Measurements from ENCODE around the gene GVQW3. TPM values are rescaled to one million over a fixed set of nuclear protein-coding genes. Genes with fewer than 3 reads are reported as not detected.

Gene GVQW3
- total and polyA plus RNA-seq, 12 donors, result 0.54 to 10.9 (median 2.4) TPM

- Histone ChIP-seq H3K27me3 (no peaks in the 10 kb centered on the region), H3K4me3 (no peak overlapping the region), H3K9me3 (replicated peaks in 1 of 3) (no peaks in the 10 kb centered on the region), H3K27ac (no peak overlapping the region), H3K4me1 (replicated peaks in 1 of 2) (no peaks in the 10 kb centered on the region), H3K36me3 (replicated peaks in 1 of 2) (no peaks in the 10 kb centered on the region)
- 61 to 71% (median 70%) methylated on average over 9 to 10 of the region's 10 CpGs for WGBS, 4 donors
- intact Hi-C loops (cut with DNase I), result no loop called here
- no peak for DNase-seq
- no peak for TF ChIP-seq POLR2A (IDR thresholded peaks at IDR 0.05)
- TF ChIP-seq, protein P1, sequence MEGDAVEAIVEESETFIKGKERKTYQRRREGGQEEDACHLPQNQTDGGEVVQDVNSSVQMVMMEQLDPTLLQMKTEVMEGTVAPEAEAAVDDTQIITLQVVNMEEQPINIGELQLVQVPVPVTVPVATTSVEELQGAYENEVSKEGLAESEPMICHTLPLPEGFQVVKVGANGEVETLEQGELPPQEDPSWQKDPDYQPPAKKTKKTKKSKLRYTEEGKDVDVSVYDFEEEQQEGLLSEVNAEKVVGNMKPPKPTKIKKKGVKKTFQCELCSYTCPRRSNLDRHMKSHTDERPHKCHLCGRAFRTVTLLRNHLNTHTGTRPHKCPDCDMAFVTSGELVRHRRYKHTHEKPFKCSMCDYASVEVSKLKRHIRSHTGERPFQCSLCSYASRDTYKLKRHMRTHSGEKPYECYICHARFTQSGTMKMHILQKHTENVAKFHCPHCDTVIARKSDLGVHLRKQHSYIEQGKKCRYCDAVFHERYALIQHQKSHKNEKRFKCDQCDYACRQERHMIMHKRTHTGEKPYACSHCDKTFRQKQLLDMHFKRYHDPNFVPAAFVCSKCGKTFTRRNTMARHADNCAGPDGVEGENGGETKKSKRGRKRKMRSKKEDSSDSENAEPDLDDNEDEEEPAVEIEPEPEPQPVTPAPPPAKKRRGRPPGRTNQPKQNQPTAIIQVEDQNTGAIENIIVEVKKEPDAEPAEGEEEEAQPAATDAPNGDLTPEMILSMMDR (IDR thresholded peaks at IDR 0.05), result no peak
Observed at GRCh38 chr11:76410851-76411357, 29.8 kb downstream of the GVQW3 start.

GRCh38 chr11:76415073-76415472 is 34.0 kb downstream of the GVQW3 start:
- Histone ChIP-seq H3K36me3 (replicated peaks in 1 of 2) (no peaks in the 10 kb centered on the region), H3K9me3 (replicated peaks in 1 of 3) (no peaks in the 10 kb centered on the region), H3K27me3 (no peaks in the 10 kb centered on the region), H3K27ac (no peak overlapping the region), H3K4me3 (no peak overlapping the region), H3K4me1 (replicated peaks in 1 of 2) (no peaks in the 10 kb centered on the region)
- TF ChIP-seq, protein P1 (IDR thresholded peaks at IDR 0.05), result no peak
- TF ChIP-seq POLR2A (IDR thresholded peaks at IDR 0.05), result no peak
- intact Hi-C loops (cut with DNase I), result no loop called here
- no peak for DNase-seq

DNA sequence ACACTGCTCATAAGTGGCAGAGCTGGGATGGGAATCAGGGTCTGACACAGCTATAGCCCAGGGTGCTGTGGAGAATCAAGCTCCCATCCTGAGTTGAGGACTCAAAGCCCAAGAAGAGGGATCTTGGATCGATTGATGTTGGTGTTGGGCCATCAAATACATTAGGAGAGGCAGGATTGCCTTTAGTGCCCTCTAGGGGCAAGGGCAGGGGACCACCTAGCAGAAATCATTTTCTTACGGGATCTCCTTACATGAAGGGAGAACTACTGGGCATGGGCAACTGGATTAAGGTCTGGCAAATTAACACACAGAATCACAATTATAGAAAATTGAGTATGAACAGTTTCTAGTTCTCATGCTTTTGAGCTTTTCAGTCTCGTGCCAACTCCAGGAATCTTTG is 38.8 kb downstream of the GVQW3 start:
- no peaks in the 10 kb centered on the region for H3K4me1 ChIP-seq (replicated peaks in 1 of 2)
- no peaks in the 10 kb centered on the region for H3K9me3 ChIP-seq (replicated peaks in 1 of 3)
- H3K4me3 ChIP-seq, result no peak overlapping the region
- no peak overlapping the region for H3K27ac ChIP-seq
- 53 to 68% (median 61%) methylated on average over 3 of the region's 3 CpGs for WGBS, 4 donors
- no peak for TF ChIP-seq POLR2A (IDR thresholded peaks at IDR 0.05)
- TF ChIP-seq, protein P1 (IDR thresholded peaks at IDR 0.05), result peak in 4 of 6 experiments; percentile 18 to 33 (median 25)
- DNase-seq, result peak in 1 of 7 donors; percentile 3
- H3K36me3 ChIP-seq (replicated peaks in 1 of 2), result no peaks in the 10 kb centered on the region
- H3K27me3 ChIP-seq, result no peaks in the 10 kb centered on the region
- intact Hi-C loops (cut with DNase I), result no loop called here

DNA sequence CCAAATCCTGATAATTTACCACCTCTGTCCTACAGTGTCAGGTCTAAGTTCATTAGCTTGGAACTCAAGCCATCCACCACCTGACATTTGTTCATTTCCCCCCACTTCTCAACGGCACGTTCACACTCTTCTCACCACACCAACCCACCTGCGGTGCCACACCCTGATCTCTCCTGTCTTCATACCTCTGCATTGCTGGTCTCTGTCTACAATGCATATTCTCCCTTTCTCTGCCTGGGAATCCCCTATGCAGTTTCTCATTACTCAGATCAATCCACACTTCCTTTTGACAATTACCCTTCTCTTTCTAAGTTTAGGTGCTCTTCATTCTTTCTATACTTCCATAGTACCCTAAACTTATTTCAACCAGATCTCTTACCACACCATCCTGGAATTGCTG is 43.3 kb downstream of the GVQW3 start:
- Histone ChIP-seq H3K27me3 (no peaks in the 10 kb centered on the region), H3K36me3 (replicated peaks in 1 of 2) (no peaks in the 10 kb centered on the region), H3K4me1 (replicated peaks in 1 of 2) (no peaks in the 10 kb centered on the region), H3K9me3 (replicated peaks in 1 of 3) (no peaks in the 10 kb centered on the region), H3K27ac (no peak overlapping the region), H3K4me3 (no peak overlapping the region)
- WGBS, 4 donors, result 69 to 81% (median 80%) methylated on average over 3 of the region's 3 CpGs
- TF ChIP-seq POLR2A (IDR thresholded peaks at IDR 0.05), result no peak
- TF ChIP-seq, protein P1 (IDR thresholded peaks at IDR 0.05), result no peak
- no peak for DNase-seq
- intact Hi-C loops (cut with DNase I), result no loop called here

Measured in adrenal gland (tissue), 12 donors.